Measurements from ENCODE around the gene GINS2.

GINS2 gene

DNA sequence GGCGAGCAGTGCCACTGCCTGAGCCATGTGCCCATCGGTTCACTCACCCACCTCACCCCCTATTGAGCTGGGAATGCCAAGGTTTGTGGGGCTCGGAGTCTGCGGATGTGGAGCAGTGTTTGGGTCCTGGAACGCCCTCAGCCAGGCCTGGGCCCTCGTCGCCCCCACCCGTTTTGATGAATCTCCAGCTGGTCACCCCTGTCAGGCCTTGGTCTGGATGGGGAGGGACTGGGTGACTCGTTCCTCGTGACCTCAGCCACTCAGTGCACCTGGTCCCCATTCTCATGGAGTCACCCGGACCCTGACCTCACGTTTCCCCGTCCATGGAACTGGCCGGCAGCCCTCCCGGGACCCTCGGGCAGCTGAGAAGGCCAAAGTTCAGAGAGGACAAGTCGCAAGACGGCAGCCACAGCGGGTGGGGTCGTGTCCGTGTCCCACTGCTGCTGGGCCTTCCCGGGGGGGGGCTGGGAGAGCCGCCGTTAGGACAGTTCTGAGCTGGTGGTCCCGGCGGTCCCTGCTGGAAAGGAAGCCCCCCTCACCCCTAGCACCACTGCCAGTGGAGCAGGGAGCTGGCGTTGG is 52.4 kb downstream of the GINS2 start:
- DNase-seq: no peak
- intact Hi-C loops (cut with DNase I): no loop called here

DNA sequence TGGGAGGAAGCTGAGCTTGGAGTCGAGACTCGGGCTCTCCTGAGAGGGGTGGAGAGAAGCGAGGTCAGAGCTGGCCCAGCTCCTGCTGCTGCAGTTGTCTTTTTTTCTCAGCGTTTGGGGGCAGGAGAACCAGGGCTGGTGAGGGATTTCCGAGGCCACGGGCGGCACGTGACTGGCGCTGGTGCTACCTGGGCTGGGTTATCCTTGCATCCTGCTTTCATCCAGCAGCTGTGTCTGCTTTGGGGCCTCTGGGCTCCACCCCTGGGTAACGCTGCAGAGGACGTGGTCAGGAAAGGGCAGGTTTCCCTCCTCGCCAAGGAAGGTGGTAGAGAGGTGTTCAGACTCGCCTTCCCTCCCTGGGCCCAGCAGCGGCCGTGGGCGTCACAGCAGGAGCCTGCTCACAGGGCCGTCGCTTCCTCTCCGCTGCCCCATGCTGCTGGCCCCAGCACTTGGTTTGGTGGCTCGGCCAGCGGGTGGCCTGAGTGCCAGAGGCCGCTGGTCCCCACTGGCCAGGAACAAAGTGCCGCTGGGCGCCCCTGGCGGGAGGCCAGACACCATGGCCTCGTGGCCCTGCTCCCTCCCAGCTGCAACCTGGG is 53.1 kb downstream of the GINS2 start:
- DNase-seq: no peak

DNA sequence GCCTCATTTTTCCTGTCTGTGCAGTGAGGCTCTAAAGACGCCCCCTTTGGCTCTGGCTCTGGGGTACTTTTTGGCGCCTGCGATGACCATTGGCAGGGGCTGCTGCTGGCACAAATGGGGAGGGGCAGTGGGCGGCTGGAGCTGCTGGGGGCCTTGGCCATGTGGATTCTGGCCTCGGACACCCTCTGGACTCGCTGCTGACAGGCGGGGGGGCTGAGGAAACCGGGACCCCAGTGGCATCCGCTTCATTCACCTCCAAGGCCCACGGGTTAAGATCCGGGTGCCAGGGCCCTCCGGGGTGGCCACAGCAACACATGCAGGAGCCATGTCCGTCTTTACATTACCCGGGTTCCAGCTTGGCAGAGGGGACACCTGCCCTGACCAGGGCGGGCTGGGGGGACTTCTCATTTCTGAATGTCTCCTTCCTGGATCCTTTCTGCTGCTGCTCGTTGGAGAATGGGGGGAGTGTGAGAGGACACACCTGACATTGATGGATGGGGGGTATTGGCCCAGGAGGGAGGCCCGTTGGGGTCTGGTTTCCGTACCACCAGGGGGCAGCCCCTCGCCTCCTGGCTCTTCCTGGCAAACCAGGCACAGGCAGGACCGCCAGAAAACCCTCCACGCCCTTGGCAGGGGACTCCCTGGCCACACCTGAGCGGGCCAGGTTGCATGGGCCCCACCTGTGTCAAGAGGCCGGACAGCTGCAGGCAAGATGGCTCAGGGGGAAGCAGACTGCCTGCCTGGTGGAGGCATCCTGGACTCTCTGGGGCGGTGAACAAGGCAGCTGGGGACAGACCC is 53.8 kb downstream of the GINS2 start:
- intact Hi-C loops (cut with DNase I): no loop called here
- DNase-seq: no peak

More for the DNA sequence above, 53.1 kb downstream of the GINS2 start:
- intact Hi-C loops (cut with DNase I): no loop called here

DNA sequence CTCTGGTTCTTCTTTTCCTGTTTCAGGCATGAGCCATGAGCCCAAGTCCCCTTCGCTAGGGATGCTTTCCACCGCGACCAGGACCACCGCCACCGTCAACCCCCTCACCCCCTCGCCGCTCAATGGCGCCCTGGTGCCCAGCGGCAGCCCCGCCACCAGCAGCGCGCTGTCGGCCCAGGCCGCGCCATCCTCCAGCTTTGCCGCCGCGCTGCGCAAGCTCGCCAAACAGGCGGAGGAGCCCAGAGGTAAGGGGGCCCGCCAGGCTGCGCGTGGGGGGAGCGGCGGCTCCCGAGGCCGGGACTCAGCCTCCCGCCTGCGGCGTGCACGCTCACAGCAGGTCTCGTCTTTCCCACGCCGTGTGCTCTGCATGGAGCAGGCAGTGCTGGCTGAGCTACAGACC is 54.9 kb downstream of the GINS2 start:
- intact Hi-C loops (cut with DNase I): no loop called here

DNA sequence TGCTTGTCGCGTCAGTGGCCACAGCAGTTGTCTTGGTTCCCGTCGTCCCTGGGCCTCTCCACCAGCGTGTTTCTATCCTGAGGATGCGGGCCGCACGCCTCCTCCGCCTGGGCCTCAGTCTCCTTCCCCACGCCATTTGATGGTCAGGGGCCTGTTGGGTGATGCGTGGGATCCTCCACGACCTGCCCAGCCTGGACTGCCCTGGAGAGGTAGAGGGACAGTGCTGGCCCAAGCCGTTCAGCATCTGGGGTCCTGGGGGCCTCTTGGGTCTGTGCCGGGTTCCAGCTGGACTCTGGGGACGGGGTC is 55.4 kb downstream of the GINS2 start:
- intact Hi-C loops (cut with DNase I): no loop called here
- DNase-seq: no peak

More for the DNA sequence above, 54.9 kb downstream of the GINS2 start:
- no peak for DNase-seq

DNA sequence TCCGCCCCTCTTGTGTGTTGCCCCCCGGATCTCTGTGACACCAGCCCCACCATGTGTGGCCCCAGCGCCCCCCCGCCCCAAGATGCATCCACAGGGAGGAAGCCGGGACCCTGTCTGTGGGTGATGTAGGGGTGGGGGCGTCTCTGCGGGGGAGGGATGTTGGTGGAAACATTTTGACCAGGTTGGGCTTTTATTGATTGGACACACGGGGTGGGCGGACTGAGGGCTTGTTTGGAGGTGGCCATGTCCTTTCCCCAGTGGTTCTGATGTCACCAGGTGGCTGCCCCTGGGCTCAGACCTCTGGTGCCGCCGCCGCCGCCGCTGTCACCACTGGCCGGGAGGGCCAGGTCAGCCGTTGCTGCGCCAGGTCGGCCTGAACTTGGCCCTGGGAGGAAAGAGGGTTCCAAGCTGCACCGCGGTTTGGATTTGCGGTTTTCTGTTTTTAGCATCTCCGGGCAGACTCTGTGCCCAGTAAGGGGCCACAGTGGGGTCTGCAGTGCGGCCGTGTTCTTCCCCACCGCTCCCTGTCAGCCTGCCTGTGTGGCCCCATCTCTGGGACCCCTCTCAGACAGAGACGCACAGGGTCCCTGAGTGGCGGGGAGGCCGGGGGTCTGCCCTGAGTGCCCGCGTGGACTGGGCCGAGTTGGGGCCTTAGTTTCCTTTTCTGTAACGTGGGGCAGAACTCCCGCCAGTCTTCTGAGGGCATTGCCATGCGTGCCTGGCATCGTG is 55.9 kb downstream of the GINS2 start:
- intact Hi-C loops (cut with DNase I): no loop called here

DNA sequence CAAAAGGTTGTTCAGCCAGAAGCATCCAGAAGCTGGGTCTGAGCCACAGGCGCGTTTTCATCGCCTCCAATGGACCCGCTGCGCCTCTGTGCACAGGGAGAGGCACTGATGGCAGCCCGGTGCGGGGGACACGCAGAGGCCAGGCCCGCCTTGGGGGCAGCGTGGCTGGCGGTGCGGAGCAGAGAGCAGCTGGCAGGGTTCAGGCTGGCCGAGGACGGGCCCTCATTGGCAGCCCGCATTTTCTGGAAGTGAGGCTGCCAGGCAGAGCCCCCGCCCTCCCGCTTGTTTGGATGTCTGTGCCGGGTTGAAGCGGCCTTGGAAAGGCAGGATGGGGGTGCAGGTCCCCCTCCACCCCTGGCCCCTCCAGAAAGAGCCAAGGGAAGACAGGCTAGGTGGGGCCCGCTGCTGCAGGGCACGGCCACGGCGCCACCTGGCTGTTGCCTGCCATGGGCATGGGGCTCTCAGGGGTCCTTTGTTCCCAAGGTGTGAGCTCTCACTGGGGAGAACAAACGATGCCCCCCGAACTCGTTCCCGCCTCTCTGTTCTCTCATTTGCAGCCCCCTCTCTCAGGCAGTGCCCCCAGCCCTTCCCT is 56.9 kb downstream of the GINS2 start:
- intact Hi-C loops (cut with DNase I): no loop called here
- DNase-seq: peak in 3 of 42 donors; percentile 16 to 35 (median 31)

More for the DNA sequence above, 55.9 kb downstream of the GINS2 start:
- no peak for DNase-seq

DNA sequence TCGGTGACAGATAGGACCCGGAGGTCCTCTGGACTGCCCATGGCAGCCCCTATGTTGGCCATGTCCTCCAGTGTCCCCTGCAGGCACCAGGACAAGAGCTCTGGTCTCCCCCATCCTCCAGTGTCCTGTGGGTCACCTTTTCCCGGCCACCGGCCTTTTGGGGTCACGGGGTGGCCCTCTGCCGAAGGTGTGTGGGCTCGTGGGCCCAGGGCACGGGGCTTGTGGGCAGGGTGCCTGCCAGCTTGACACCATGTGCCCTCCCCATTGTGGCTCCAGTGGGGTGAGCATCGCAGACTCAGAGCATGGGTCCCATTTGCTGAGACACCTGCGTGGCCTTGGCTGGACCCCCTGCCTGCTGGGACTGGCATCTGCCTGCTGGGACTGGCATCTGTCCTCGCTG is 57.5 kb downstream of the GINS2 start:
- intact Hi-C loops (cut with DNase I): no loop called here
- no peak for DNase-seq

DNA sequence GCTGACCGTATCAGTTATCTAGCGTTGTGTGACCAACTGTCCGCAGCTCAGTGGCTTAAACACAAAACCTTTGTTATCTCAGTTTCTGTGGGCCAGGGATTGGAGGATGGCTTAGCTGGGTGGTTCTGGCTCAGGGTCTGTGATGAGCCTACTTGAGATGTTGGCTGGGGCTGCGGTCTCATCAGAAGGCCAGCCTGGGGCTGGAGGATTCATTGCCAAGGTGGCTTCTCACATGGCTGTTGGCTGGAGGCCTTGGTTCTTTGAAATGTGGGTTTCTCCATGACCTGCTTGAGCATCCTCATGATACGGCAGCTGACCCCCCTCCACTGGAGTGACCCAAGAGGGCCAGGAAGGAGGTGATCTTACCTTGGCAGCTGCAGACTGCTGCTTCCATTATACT is 58.9 kb downstream of the GINS2 start:
- intact Hi-C loops (cut with DNase I): no loop called here
- no peak for DNase-seq

DNA sequence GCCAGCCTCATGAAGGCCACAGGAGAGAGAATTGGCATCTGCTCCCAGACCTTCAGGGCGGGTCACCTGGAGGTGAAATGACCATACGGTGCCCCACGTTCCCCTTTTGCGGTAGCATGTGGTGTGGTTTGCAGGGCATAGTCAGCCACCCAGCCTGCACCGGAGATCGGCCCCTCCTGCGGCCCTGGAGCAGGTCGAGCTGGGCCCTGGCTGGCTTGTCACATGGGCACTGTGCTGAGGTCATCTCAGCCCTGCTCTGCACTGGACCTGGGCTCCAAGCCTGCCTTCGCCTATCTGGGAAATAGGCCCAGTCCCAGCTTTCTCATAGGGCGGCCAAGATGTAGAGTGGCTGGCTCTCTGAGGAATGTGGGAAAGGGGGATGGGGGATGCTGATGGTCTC is 59.4 kb downstream of the GINS2 start:
- intact Hi-C loops (cut with DNase I): no loop called here
- peak in 2 of 42 donors; percentile 50 to 60 for DNase-seq

DNA sequence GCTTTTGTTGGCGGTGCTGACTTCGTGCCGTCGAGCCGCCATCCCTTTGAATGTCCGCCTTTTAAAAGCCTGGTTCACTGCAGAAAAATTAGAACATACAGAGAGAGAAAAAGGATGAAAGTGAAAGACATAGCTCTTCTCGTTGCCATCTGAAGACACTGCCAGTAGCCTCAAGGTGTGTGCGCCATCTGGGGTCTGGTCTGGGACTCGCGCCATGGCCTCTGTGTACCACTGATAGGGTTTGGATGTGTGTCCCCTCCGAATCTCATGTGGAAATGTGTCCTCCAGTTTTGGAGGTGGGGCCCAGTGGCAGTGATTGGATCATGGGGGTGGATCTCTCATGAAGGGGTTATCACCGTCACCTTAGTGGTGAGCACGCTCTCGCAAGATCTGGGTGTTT is 60.1 kb downstream of the GINS2 start:
- DNase-seq: no peak
- intact Hi-C loops (cut with DNase I): no loop called here

DNA sequence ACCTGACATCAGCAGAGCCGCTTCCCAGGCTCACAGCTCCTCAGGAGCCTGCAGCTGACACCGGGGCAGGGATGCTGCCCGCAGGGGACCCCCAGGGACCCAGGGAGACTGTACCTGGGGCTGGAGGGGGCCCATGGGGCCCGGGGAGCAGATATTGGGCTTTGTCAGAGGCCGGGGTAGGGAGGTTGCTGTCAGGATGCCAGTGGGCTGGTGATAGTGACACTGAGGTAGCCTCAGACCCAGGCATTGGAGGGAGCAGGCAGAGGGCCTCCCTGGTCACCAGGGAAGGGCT is 60.5 kb downstream of the GINS2 start:
- intact Hi-C loops (cut with DNase I): no loop called here
- no peak for DNase-seq

DNA sequence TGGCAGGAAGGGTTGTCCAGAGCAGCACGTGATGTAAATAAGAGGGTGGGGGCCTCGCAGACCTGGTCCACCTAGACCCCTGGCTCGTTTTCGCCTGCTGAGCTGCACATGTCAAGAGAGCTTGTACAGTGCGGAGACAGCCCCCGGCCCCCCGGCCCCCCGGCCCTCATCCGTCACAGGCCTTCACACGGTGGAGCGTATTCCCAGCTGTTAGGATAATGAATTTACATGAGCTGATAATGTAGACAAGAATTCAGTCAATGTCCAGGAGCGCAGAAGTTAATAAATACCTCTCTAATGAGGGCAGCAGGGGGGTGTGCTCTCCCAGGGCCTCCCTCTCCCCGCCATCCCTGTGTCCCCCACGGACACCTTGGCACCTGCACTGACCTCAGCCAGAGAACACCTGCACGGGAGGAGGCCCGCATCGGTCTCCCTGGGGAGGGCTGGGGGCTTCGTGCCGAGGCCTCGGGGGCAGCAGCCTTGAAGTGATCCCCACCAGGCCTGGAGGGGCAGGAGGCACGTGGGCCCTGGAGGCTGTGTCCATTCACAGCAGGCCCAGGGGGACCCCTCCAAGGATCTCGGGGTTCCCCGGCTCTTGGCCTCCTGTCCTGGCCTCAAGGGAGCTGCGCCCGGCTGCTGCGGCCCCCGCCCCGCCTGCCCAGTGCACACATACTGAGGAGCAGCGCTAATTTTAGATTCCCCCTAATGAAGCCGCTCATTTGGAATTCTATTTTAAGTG is 61.1 kb downstream of the GINS2 start:
- DNase-seq: no peak
- intact Hi-C loops (cut with DNase I): no loop called here

DNA sequence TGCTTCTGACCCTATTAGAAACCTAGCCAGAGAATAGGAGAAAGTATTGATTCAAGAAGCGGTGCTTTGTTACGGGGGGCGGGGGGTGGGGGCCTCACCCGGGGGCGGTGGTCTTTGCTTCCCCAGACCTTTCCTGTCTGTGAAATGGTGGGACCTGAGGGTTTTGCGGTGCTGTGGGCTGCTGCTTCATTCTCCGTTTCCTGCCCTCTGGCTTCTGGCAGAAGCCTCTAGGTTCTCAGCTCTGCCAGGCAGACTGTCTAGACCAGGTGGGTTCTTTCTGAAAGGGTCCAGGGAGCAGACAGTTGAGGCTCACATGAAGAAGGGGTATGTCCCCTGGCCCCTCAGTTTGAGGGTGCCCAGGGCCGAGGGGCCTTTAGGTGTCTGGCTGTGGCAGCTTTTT is 61.7 kb downstream of the GINS2 start:
- no peak for DNase-seq
- intact Hi-C loops (cut with DNase I): no loop called here

Measured in head of caudate nucleus (tissue), 42 donors.